Liver (tissue), 3 donors: ENCODE results near the gene VWA3B.

Experiments used
- EGR1 ChIP-seq, 2 donors: IDR thresholded peaks; 2 replicates each; pipeline ENCODE4 v1.6.1; 2016 to 2018; ENCODE audit warnings: antibody characterized with exemption in 2 of 2, low read depth in 2 of 2
- GABPA ChIP-seq, 2 donors: IDR thresholded peaks in 1 of 2; conservative IDR thresholded peaks in 1 of 2; 2 replicates each; pipeline ENCODE4 v1.6.1; 2016; ENCODE audit warnings: antibody characterized with exemption in 2 of 2, mild to moderate bottlenecking in 1 of 2, moderate library complexity in 1 of 2
- JUND ChIP-seq, 2 donors: IDR thresholded peaks; 2 replicates each; pipeline ENCODE4 v1.6.1; 2016; ENCODE audit warnings: antibody characterized with exemption in 2 of 2
- RAD21 ChIP-seq, 2 donors: IDR thresholded peaks; 2 replicates each; pipeline ENCODE4 v1.6.1; 2016; ENCODE audit warnings: antibody characterized with exemption in 2 of 2, mild to moderate bottlenecking in 2 of 2
- RXRA ChIP-seq, 2 donors: IDR thresholded peaks; 2 replicates each; pipeline ENCODE4 v1.6.1; 2017 to 2018; ENCODE audit warnings: antibody characterized with exemption in 2 of 2, mild to moderate bottlenecking in 1 of 2
- SP1 ChIP-seq: IDR thresholded peaks from 2 replicates; pipeline ENCODE4 v1.6.1; 2018; ENCODE audit warnings: antibody characterized with exemption, mild to moderate bottlenecking
- TAF1 ChIP-seq: conservative IDR thresholded peaks from 2 replicates; pipeline ENCODE4 v1.6.1; 2016; ENCODE audit warnings: antibody characterized with exemption, mild to moderate bottlenecking
- YY1 ChIP-seq: IDR thresholded peaks from 2 replicates; pipeline ENCODE4 v1.6.1; 2016; ENCODE audit warnings: antibody characterized with exemption, mild to moderate bottlenecking
- TF ChIP-seq, protein P1 (sequence below): fragments of 150-350 bp; IDR thresholded peaks from 2 replicates; pipeline ENCODE4 v1.5.1; 2017; ENCODE audit warnings: improper control_type of control experiment, low read depth, low read length; ENCODE audit not compliant: missing input control
- TF ChIP-seq, protein P2 (sequence below): IDR thresholded peaks from 2 replicates; pipeline ENCODE4 v1.6.1; 2016; ENCODE audit warnings: antibody characterized with exemption
- TF ChIP-seq, protein P3 (sequence below): IDR thresholded peaks from 2 replicates; pipeline ENCODE4 v1.6.1; 2016; ENCODE audit warnings: antibody characterized with exemption, mild to moderate bottlenecking
- TF ChIP-seq, protein P4 (sequence below): IDR thresholded peaks from 2 replicates; pipeline ENCODE4 v1.6.1; 2016; ENCODE audit warnings: antibody characterized with exemption
- TF ChIP-seq, protein P5 (sequence below): IDR thresholded peaks from 2 replicates; pipeline ENCODE4 v1.6.1; 2016; ENCODE audit warnings: antibody characterized with exemption
- donor health status: healthy.
- donor health status: healthy.

DNA sequence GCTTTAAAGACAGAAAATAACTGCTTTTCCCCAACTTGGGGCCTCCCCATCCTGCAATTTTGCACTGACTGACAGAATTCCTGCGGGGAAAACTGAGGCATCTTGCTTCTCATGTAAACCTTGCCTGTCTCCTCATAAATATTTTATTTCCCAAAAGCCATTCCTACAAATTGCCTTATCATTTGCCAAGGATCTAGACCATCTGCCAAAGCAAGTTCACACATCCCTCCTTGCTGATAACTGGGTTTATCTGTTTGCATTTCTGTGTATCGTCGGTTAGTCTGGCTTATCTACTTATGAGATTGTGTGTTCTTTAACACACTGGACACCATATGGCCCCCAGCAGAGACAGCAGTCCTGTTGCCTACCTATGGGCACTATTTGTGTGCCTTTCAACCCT, 256.3 kb downstream of the VWA3B start:
- TF ChIP-seq YY1 (no peak), TAF1 (no peak), RXRA (IDR thresholded peaks at IDR 0.05) (no peak), EGR1 (IDR thresholded peaks at IDR 0.05; ENCODE audit: low read depth in 2 of 2) (no peak), RAD21 (IDR thresholded peaks at IDR 0.05) (no peak), GABPA (IDR thresholded peaks at IDR 0.05 in 1 of 2, conservative IDR thresholded peaks at IDR 0.05 in 1 of 2) (no peak), SP1 (no peak), JUND (IDR thresholded peaks at IDR 0.05) (no peak)
- TF ChIP-seq, protein P1, sequence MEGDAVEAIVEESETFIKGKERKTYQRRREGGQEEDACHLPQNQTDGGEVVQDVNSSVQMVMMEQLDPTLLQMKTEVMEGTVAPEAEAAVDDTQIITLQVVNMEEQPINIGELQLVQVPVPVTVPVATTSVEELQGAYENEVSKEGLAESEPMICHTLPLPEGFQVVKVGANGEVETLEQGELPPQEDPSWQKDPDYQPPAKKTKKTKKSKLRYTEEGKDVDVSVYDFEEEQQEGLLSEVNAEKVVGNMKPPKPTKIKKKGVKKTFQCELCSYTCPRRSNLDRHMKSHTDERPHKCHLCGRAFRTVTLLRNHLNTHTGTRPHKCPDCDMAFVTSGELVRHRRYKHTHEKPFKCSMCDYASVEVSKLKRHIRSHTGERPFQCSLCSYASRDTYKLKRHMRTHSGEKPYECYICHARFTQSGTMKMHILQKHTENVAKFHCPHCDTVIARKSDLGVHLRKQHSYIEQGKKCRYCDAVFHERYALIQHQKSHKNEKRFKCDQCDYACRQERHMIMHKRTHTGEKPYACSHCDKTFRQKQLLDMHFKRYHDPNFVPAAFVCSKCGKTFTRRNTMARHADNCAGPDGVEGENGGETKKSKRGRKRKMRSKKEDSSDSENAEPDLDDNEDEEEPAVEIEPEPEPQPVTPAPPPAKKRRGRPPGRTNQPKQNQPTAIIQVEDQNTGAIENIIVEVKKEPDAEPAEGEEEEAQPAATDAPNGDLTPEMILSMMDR, result no peak
- TF ChIP-seq, protein P2, sequence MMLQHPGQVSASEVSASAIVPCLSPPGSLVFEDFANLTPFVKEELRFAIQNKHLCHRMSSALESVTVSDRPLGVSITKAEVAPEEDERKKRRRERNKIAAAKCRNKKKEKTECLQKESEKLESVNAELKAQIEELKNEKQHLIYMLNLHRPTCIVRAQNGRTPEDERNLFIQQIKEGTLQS, result no peak
- TF ChIP-seq, protein P3, sequence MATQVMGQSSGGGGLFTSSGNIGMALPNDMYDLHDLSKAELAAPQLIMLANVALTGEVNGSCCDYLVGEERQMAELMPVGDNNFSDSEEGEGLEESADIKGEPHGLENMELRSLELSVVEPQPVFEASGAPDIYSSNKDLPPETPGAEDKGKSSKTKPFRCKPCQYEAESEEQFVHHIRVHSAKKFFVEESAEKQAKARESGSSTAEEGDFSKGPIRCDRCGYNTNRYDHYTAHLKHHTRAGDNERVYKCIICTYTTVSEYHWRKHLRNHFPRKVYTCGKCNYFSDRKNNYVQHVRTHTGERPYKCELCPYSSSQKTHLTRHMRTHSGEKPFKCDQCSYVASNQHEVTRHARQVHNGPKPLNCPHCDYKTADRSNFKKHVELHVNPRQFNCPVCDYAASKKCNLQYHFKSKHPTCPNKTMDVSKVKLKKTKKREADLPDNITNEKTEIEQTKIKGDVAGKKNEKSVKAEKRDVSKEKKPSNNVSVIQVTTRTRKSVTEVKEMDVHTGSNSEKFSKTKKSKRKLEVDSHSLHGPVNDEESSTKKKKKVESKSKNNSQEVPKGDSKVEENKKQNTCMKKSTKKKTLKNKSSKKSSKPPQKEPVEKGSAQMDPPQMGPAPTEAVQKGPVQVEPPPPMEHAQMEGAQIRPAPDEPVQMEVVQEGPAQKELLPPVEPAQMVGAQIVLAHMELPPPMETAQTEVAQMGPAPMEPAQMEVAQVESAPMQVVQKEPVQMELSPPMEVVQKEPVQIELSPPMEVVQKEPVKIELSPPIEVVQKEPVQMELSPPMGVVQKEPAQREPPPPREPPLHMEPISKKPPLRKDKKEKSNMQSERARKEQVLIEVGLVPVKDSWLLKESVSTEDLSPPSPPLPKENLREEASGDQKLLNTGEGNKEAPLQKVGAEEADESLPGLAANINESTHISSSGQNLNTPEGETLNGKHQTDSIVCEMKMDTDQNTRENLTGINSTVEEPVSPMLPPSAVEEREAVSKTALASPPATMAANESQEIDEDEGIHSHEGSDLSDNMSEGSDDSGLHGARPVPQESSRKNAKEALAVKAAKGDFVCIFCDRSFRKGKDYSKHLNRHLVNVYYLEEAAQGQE, result no peak
- TF ChIP-seq, protein P4, sequence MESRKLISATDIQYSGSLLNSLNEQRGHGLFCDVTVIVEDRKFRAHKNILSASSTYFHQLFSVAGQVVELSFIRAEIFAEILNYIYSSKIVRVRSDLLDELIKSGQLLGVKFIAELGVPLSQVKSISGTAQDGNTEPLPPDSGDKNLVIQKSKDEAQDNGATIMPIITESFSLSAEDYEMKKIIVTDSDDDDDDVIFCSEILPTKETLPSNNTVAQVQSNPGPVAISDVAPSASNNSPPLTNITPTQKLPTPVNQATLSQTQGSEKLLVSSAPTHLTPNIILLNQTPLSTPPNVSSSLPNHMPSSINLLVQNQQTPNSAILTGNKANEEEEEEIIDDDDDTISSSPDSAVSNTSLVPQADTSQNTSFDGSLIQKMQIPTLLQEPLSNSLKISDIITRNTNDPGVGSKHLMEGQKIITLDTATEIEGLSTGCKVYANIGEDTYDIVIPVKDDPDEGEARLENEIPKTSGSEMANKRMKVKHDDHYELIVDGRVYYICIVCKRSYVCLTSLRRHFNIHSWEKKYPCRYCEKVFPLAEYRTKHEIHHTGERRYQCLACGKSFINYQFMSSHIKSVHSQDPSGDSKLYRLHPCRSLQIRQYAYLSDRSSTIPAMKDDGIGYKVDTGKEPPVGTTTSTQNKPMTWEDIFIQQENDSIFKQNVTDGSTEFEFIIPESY, result no peak
- TF ChIP-seq, protein P5, sequence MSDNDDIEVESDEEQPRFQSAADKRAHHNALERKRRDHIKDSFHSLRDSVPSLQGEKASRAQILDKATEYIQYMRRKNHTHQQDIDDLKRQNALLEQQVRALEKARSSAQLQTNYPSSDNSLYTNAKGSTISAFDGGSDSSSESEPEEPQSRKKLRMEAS, result no peak
